Measurements from ENCODE around the gene USP10.

The USP10 gene

GRCh38 chr16:84699712-84700445 is at the start of gene USP10:
Gene USP10 (plus strand): TSS chr16:84700000. CDS start chr16:84700091, 91 bp downstream.
- peak within 1 kb of the TSS; percentile 61 for H3K4me3 ChIP-seq (ENCODE audit: low read depth, low read length)
- H3K27ac ChIP-seq: peak within 1 kb of the TSS; percentile 82
- peak; percentile 61 for DNase-seq
- no peaks in the 10 kb centered on the region for H3K36me3 ChIP-seq
- H3K9me3 ChIP-seq (ENCODE audit: severe bottlenecking): no peaks in the 10 kb centered on the region
- no peaks in the 10 kb centered on the region for H3K27me3 ChIP-seq (ENCODE audit: insufficient read depth, low read depth, severe bottlenecking)
- TF ChIP-seq CTCF (IDR thresholded peaks at IDR 0.05; ENCODE audit: low read depth, low read length): no peak

- DNase-seq: no peak
- H3K4me3 ChIP-seq (ENCODE audit: low read depth, low read length): no peak overlapping the region
- no peaks in the 10 kb centered on the region for H3K36me3 ChIP-seq
- H3K9me3 ChIP-seq (ENCODE audit: severe bottlenecking): no peaks in the 10 kb centered on the region
- H3K27me3 ChIP-seq (ENCODE audit: insufficient read depth, low read depth, severe bottlenecking): no peaks in the 10 kb centered on the region
- no peak overlapping the region for H3K27ac ChIP-seq
- TF ChIP-seq CTCF (IDR thresholded peaks at IDR 0.05; ENCODE audit: low read depth, low read length): no peak
Measured at GRCh38 chr16:84650062-84650991, 49.5 kb upstream of the USP10 start.

GRCh38 chr16:84652566-84652965 is 47.2 kb upstream of the USP10 start:
- Histone ChIP-seq H3K36me3 (no peaks in the 10 kb centered on the region), H3K27ac (no peak overlapping the region), H3K4me3 (ENCODE audit: low read depth, low read length) (no peak overlapping the region), H3K9me3 (ENCODE audit: severe bottlenecking) (no peaks in the 10 kb centered on the region), H3K27me3 (ENCODE audit: insufficient read depth, low read depth, severe bottlenecking) (no peaks in the 10 kb centered on the region)
- DNase-seq: no peak
- no peak for TF ChIP-seq CTCF (IDR thresholded peaks at IDR 0.05; ENCODE audit: low read depth, low read length)

- no peaks in the 10 kb centered on the region for H3K9me3 ChIP-seq (ENCODE audit: severe bottlenecking)
- H3K27me3 ChIP-seq (ENCODE audit: insufficient read depth, low read depth, severe bottlenecking): no peaks in the 10 kb centered on the region
- no peak overlapping the region for H3K4me3 ChIP-seq (ENCODE audit: low read depth, low read length)
- no peak for DNase-seq
- no peak for TF ChIP-seq CTCF (IDR thresholded peaks at IDR 0.05; ENCODE audit: low read depth, low read length)
- H3K27ac ChIP-seq: no peak overlapping the region
- no peaks in the 10 kb centered on the region for H3K36me3 ChIP-seq
Measured at GRCh38 chr16:84654238-84654637, 45.6 kb upstream of the USP10 start.

GRCh38 chr16:84654998-84655397 is 44.8 kb upstream of the USP10 start:
- H3K9me3 ChIP-seq (ENCODE audit: severe bottlenecking): no peaks in the 10 kb centered on the region
- H3K27ac ChIP-seq: no peak overlapping the region
- no peak for DNase-seq
- no peaks in the 10 kb centered on the region for H3K27me3 ChIP-seq (ENCODE audit: insufficient read depth, low read depth, severe bottlenecking)
- no peak overlapping the region for H3K4me3 ChIP-seq (ENCODE audit: low read depth, low read length)
- no peak for TF ChIP-seq CTCF (IDR thresholded peaks at IDR 0.05; ENCODE audit: low read depth, low read length)
- no peaks in the 10 kb centered on the region for H3K36me3 ChIP-seq

All from WERI-Rb-1 (cell line).